Measurements from ENCODE around the gene FGFBP3. TPM values are rescaled to one million over a fixed set of nuclear protein-coding genes. Genes with fewer than 3 reads are reported as not detected.
"Not testable (repeated sequence)": the region's sequence is repeated elsewhere in the genome, so short reads cannot be mapped to it uniquely, and the experiment has no call there.

The FGFBP3 gene
- total RNA-seq, 1 experiment from 2014 or later, result 1.2 TPM

- no peak for DNase-seq (ENCODE audit: low read depth, low spot score)
- TF ChIP-seq MAX (IDR thresholded peaks at IDR 0.05) (no peak), POLR2A (IDR thresholded peaks at IDR 0.05; ENCODE audit: borderline replicate concordance, extremely low read depth, insufficient read depth, insufficient read length) (no peak), CEBPB (IDR thresholded peaks at IDR 0.05; ENCODE audit: low read depth) (no peak), POLR2AphosphoS5 (IDR thresholded peaks at IDR 0.05; ENCODE audit: low read depth, low read length) (no peak), JUND (IDR thresholded peaks at IDR 0.05) (no peak), YY1 (IDR thresholded peaks at IDR 0.05; ENCODE audit: extremely low read depth, insufficient replicate concordance, low read depth, low read length) (no peak), CBX3 (IDR thresholded peaks at IDR 0.05; ENCODE audit: low read depth) (no peak), ATF3 (IDR thresholded peaks at IDR 0.05) (no peak), SRF (IDR thresholded peaks at IDR 0.05; ENCODE audit: low read depth) (no peak), ELF1 (IDR thresholded peaks at IDR 0.05; ENCODE audit: borderline replicate concordance, low read depth) (no peak), EGR1 (IDR thresholded peaks at IDR 0.05; ENCODE audit: low read depth) (no peak), ZBTB33 (IDR thresholded peaks at IDR 0.05; ENCODE audit: extremely low read depth, insufficient replicate concordance, low read length) (no peak), EZH2phosphoT487 (IDR thresholded peaks at IDR 0.05; ENCODE audit: borderline replicate concordance) (no peak), TCF7L2 (IDR thresholded peaks at IDR 0.05; ENCODE audit: borderline replicate concordance, extremely low read depth, insufficient read depth, insufficient read length) (no peak)
- H3K27me3 ChIP-seq (ENCODE audit: insufficient read depth, low read length), result no peaks in the 10 kb centered on the region
- ChIA-PET CTCF (no interaction called here), POLR2A (no interaction called here), RAD21 (ENCODE audit: low non-redundant PET in 1 of 2, low total read pairs in 2 of 2, uncharacterized antibody in 2 of 2, unreplicated experiment in 2 of 2) (no interaction called here)
- H3K36me3 ChIP-seq (ENCODE audit: control insufficient read depth in 1 of 2, insufficient read depth in 2 of 2, low read length in 2 of 2), result no peaks in the 10 kb centered on the region
- no peak overlapping the region for H3K4me3 ChIP-seq (replicated peaks in 1 of 2; ENCODE audit: low read depth in 1 of 2, low read length in 2 of 2)
- H3K4me1 ChIP-seq (ENCODE audit: control insufficient read depth in 1 of 2, insufficient read depth in 2 of 2, low read length in 2 of 2), result peaks cover 5 to 7% of the 10 kb centered on the region in 2 experiments; a peak in 3 of 4 replicates
- H3K9ac ChIP-seq (ENCODE audit: low read length), result no peak overlapping the region
- H3K27ac ChIP-seq (ENCODE audit: low read depth, low read length), result no peak overlapping the region
- H3K79me2 ChIP-seq (ENCODE audit: insufficient read depth, low read length), result no peaks in the 10 kb centered on the region
- H4K20me1 ChIP-seq (ENCODE audit: insufficient read depth), result no peaks in the 10 kb centered on the region
- ATAC-seq, result no peak
- no peaks in the 10 kb centered on the region for H3K9me3 ChIP-seq (ENCODE audit: control insufficient read depth in 1 of 2, insufficient read depth in 1 of 2, low read depth in 1 of 2, low read length in 2 of 2)
- no TSS peak for BruUV-seq (replicated peaks)
- no peaks in the 10 kb centered on the region for H3K9me2 ChIP-seq (ENCODE audit: insufficient read depth)
- no peak overlapping the region for H3K4me2 ChIP-seq (ENCODE audit: low read length)
- intact Hi-C loops (cut with micrococcal nuclease), result no loop called here
- no peak overlapping the region for H2AFZ ChIP-seq (ENCODE audit: low read depth, low read length, poor library complexity, severe bottlenecking)
Observed at GRCh38 chr10:91896212-91896756, 13.0 kb downstream of the FGFBP3 start.

- H3K9me2 ChIP-seq (ENCODE audit: insufficient read depth); H3K9ac ChIP-seq (ENCODE audit: low read length); H3K4me2 ChIP-seq (ENCODE audit: low read length); H4K20me1 ChIP-seq (ENCODE audit: insufficient read depth); H3K36me3 ChIP-seq (ENCODE audit: control insufficient read depth in 1 of 2, insufficient read depth in 2 of 2, low read length in 2 of 2); H3K4me3 ChIP-seq (replicated peaks in 1 of 2; ENCODE audit: low read depth in 1 of 2, low read length in 2 of 2); H3K4me1 ChIP-seq (ENCODE audit: control insufficient read depth in 1 of 2, insufficient read depth in 2 of 2, low read length in 2 of 2); H3K79me2 ChIP-seq (ENCODE audit: insufficient read depth, low read length); ATAC-seq; POLR2A ChIA-PET; intact Hi-C loops (cut with micrococcal nuclease); H3K27me3 ChIP-seq (ENCODE audit: insufficient read depth, low read length); CTCF ChIA-PET; RAD21 ChIA-PET (ENCODE audit: low non-redundant PET in 1 of 2, low total read pairs in 2 of 2, uncharacterized antibody in 2 of 2, unreplicated experiment in 2 of 2); H2AFZ ChIP-seq (ENCODE audit: low read depth, low read length, poor library complexity, severe bottlenecking); H3K9me3 ChIP-seq (ENCODE audit: control insufficient read depth in 1 of 2, insufficient read depth in 1 of 2, low read depth in 1 of 2, low read length in 2 of 2); H3K27ac ChIP-seq (ENCODE audit: low read depth, low read length); DNase-seq (ENCODE audit: low read depth, low spot score); BruUV-seq (replicated peaks): not testable (repeated sequence)
Observed at GRCh38 chr10:91894261-91894685, 15.0 kb downstream of the FGFBP3 start.

All from HCT116 (cell line).